Stimulated activated CD8-positive, alpha-beta memory T cell treated with anti-CD3 and anti-CD28 coated beads, Interleukin-4, amount 100 ng/mL, for 48 hours (primary cell): ENCODE data around the gene PCP4L1.

Source experiments
- DNase-seq: peaks from one replicate; pipeline ENCODE4 v3.0.0-alpha.2; 2020

The PCP4L1 gene

GRCh38 chr1:161324020-161324419 is 65.5 kb downstream of the PCP4L1 start:
- DNase-seq, result no peak

- DNase-seq, result no peak
Measured at GRCh38 chr1:161330346-161330745, 71.8 kb downstream of the PCP4L1 start.

- DNase-seq, result no peak
Measured at GRCh38 chr1:161333166-161333565, 74.6 kb downstream of the PCP4L1 start.
